Hair follicle dermal papilla cell (primary cell): ENCODE data around the gene PLPPR3. TPM values are rescaled to one million over a fixed set of nuclear protein-coding genes. Genes with fewer than 3 reads are reported as not detected.

Experiments
- small RNA-seq: library from RNA; depleted of rRNA; stranded (forward); fragments of <200 nt; gene quantifications from one replicate; pipeline ENCODE3, GENCODE V24; 2012
- total RNA-seq: library from RNA; depleted of rRNA; stranded (reverse); fragments of >200 nt; gene quantifications from 2 replicates; pipeline ENCODE4 v1.2.3, GENCODE V29; 2012

Gene PLPPR3, protein sequence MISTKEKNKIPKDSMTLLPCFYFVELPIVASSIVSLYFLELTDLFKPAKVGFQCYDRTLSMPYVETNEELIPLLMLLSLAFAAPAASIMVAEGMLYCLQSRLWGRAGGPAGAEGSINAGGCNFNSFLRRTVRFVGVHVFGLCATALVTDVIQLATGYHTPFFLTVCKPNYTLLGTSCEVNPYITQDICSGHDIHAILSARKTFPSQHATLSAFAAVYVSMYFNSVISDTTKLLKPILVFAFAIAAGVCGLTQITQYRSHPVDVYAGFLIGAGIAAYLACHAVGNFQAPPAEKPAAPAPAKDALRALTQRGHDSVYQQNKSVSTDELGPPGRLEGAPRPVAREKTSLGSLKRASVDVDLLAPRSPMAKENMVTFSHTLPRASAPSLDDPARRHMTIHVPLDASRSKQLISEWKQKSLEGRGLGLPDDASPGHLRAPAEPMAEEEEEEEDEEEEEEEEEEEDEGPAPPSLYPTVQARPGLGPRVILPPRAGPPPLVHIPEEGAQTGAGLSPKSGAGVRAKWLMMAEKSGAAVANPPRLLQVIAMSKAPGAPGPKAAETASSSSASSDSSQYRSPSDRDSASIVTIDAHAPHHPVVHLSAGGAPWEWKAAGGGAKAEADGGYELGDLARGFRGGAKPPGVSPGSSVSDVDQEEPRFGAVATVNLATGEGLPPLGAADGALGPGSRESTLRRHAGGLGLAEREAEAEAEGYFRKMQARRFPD
- 1.3 and 2.4 TPM in 2 replicates for total RNA-seq

GRCh38 chr19:821825-822503 lies at the start of gene PLPPR3:
Gene PLPPR3 (minus strand): TSS chr19:821955. CDS start chr19:821559, 396 bp downstream.

DNA sequence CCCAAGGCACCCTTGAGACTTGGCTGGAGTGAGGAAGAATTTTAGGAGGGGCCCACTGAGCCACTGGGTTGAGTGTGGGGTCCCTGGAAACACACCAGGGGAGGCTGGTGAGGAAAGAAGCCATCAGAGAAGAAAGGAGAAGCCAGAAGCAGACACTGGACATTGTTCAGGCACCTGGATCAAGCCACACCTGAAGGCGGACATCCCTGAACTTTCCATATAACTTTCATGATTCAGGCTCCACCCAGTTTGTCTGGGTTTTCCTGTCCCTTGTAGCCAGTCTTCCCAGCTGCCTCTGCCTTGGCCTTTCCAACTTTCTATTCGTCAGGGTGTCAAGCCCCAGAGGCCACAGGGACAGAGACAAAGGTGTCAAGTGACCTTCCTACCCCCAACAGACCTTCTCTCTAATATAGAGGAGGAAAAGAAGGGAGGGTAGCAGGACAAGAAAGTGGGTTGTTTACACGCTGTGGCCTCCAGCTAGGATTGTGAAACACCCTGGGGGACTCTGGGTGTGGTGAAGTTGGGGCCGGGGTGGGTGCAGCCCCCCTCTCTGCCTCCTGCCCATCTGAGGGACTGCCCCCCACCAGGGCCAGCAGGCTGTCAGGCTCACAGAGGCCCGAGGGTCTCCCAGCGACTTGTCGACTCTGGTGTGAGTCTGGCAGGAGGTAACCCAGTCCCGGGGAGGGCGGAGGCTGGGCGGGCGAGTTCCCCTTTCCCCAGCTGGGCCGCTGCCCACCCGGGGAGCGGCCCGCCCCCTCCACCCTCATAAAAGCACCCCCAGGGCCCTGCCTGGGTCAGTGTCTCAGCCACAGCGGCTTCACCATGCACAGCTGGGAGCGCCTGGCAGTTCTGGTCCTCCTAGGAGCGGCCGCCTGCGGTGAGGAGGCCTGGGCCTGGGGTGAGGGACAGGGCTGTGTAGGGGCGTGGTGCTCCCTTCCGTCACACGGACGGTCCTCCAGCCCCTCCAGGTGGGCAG lies 37.4 kb upstream of the PLPPR3 start, which contains the start of gene CFD:
TSS of gene CFD (plus strand) at position 797 of the 976 bp plus-strand sequence. CDS start at position 823, 26 bp downstream.

GRCh38 chr19:852136-853013 lies 30.6 kb upstream of the PLPPR3 start, which contains the start of gene ELANE:
Gene ELANE (plus strand): TSS chr19:852303. CDS start chr19:852329, 26 bp downstream.

GRCh38 chr19:840519-841206 lies 18.9 kb upstream of the PLPPR3 start, which contains the start of gene PRTN3:
Gene PRTN3 (plus strand): TSS chr19:840999. CDS start chr19:841009, 10 bp downstream.

DNA sequence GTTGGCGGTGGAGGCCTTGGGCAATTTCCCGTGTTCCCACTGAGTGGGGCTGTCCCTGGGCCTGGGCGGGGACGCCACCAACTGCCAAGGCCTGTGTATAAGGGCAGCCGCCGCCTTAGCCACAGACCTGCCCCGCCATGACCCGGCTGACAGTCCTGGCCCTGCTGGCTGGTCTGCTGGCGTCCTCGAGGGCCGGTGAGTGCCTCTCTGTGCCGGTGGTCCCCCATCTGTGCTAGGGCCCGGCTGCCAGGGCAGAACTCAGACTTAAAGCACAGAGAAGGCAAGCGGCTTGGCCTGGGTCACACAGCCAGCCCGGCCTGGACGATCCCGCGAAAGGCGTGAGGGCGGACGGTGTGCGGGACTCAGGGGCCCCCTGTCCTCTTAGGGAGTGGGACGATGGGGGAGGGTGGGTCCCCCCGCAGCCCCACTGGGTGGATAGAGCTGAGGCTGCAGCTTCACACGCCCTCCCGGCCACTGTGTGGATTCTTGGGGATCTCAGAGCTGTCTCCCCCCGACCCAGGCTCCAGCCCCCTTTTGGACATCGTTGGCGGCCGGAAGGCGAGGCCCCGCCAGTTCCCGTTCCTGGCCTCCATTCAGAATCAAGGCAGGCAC lies 6.1 kb upstream of the PLPPR3 start, which contains the start of gene AZU1:
TSS of gene AZU1 (plus strand) at position 128 of the 612 bp plus-strand sequence. CDS start at position 138, 10 bp downstream.

GRCh38 chr19:796692-797527 lies 24.8 kb downstream of the PLPPR3 start, which contains the start of gene PTBP1:
Gene PTBP1 (plus strand): TSS chr19:797452. CDS start chr19:797498, 46 bp downstream.

Small RNA genes within 50 kb of the gene (small RNA-seq; reads per million reads assigned to genes)
- not detected for gene MIR3187

Other genes starting within 250 kb of the PLPPR3 start
- 327 and 392 TPM in 2 replicates for gene BSG, start 249.4 kb downstream of the PLPPR3 start, total RNA-seq
- gene HCN2, start 232.1 kb downstream of the PLPPR3 start, total RNA-seq = 2.4 and 2.9 TPM in 2 replicates
- 20.8 and 27.9 TPM in 2 replicates for gene POLRMT, start 188.4 kb downstream of the PLPPR3 start, total RNA-seq
- 0.16 TPM in 1 of 2 replicates, not detected in the other for gene FGF22, start 182.1 kb downstream of the PLPPR3 start, total RNA-seq
- gene RNF126, start 158.7 kb downstream of the PLPPR3 start, total RNA-seq = 38.9 and 46.4 TPM in 2 replicates
- 34.2 and 42.5 TPM in 2 replicates for gene FSTL3, start 145.6 kb downstream of the PLPPR3 start, total RNA-seq
- gene PRSS57, start 126.5 kb downstream of the PLPPR3 start, total RNA-seq = not detected in 2 replicates
- 0.73 and 0.97 TPM in 2 replicates for gene PALM, start 113.0 kb downstream of the PLPPR3 start, total RNA-seq
- gene MISP, start 70.8 kb downstream of the PLPPR3 start, total RNA-seq = under 0.01 TPM in 1 of 2 replicates, not detected in the other
- 99.9 and 128 TPM in 2 replicates for gene PTBP1, start 24.5 kb downstream of the PLPPR3 start, total RNA-seq
- not detected in 2 replicates for gene AZU1, start 5.9 kb upstream of the PLPPR3 start, total RNA-seq
- not detected in 2 replicates for gene PRTN3, start 19.0 kb upstream of the PLPPR3 start, total RNA-seq
- 0.49 and 0.73 TPM in 2 replicates for gene ELANE, start 30.3 kb upstream of the PLPPR3 start, total RNA-seq
- gene CFD, start 37.7 kb upstream of the PLPPR3 start, total RNA-seq = 33.5 and 41.1 TPM in 2 replicates
- gene MED16, start 71.2 kb upstream of the PLPPR3 start, total RNA-seq = 42.4 and 52.1 TPM in 2 replicates
- not detected in 2 replicates for gene RNU6-9, start 71.5 kb upstream of the PLPPR3 start, total RNA-seq
- gene R3HDM4, start 91.3 kb upstream of the PLPPR3 start, total RNA-seq = 34.6 and 46.8 TPM in 2 replicates
- not detected in 2 replicates for gene KISS1R, start 95.4 kb upstream of the PLPPR3 start, total RNA-seq
- gene ARID3A, start 104.1 kb upstream of the PLPPR3 start, total RNA-seq = 23.9 and 25.5 TPM in 2 replicates
- gene WDR18, start 162.4 kb upstream of the PLPPR3 start, total RNA-seq = 32.7 and 32.9 TPM in 2 replicates
- 0.85 and 1.5 TPM in 2 replicates for gene GRIN3B, start 178.5 kb upstream of the PLPPR3 start, total RNA-seq
- 92.7 and 94.6 TPM in 2 replicates for gene TMEM259, start 199.2 kb upstream of the PLPPR3 start, total RNA-seq
- not detected in 2 replicates for gene RNU6-2, start 199.6 kb upstream of the PLPPR3 start, total RNA-seq
- gene CNN2, start 204.7 kb upstream of the PLPPR3 start, total RNA-seq = 745 and 827 TPM in 2 replicates
- gene ABCA7, start 218.2 kb upstream of the PLPPR3 start, total RNA-seq = 8.3 and 9.4 TPM in 2 replicates
- gene ARHGAP45, start 245.2 kb upstream of the PLPPR3 start, total RNA-seq = 0.65 and 1.5 TPM in 2 replicates